ENCODE results near the gene SPATS1. TPM values are rescaled to one million over a fixed set of nuclear protein-coding genes. Genes with fewer than 3 reads are reported as not detected.
"Not testable (repeated sequence)": the region's sequence is repeated elsewhere in the genome, so short reads cannot be mapped to it uniquely, and the experiment has no call there.

The SPATS1 gene
- total RNA-seq, 4 donors from 2014 or later = not detected

DNA sequence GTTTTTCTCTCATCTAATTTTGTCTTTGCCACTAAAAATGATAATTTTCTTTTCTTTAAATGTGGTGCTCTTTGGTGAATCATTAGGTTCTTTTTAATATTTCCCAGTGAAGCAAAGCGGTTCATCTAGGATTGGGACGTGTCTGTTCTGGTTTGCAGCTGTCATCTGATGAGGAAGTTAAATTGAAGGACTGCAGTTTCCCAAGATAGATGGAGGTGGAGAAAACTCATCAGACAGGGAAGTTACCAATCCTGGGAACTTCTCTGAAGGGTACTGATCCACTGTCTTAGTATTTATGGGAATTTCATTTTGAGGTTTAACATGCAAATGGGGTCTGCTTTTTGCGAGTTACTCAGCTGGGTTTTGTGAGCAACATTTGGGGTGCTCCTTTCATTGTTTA is 26.9 kb upstream of the SPATS1 start:
- Histone ChIP-seq H3K9me3 (no peaks in the 10 kb centered on the region), H3K4me3 (no peak overlapping the region), H3K4me1 (peaks cover 8 to 19% (median 14%) of the 10 kb centered on the region in 4 donors), H3K27ac (replicated peaks in 1 of 4) (no peak overlapping the region), H3K36me3 (peaks cover 7 to 14% (median 11%) of the 10 kb centered on the region in 4 donors), H3K27me3 (peaks cover 0 to 21% (median 0%) of the 10 kb centered on the region in 4 donors)
- WGBS = 70% methylated on average over 3 of the region's 3 CpGs
- TF ChIP-seq EP300 (IDR thresholded peaks at IDR 0.05) (no peak), POLR2AphosphoS5 (IDR thresholded peaks at IDR 0.05) (no peak), CTCF (IDR thresholded peaks at IDR 0.05) (no peak), POLR2A (IDR thresholded peaks at IDR 0.05; ENCODE audit: low read depth) (no peak)
- intact Hi-C loops (cut with DNase I) = no loop called here
- no peak for DNase-seq (ENCODE audit: extremely low spot score)

GRCh38 chr6:44315951-44316350 is 26.5 kb upstream of the SPATS1 start:
- TF ChIP-seq POLR2AphosphoS5 (IDR thresholded peaks at IDR 0.05) (no peak), POLR2A (IDR thresholded peaks at IDR 0.05; ENCODE audit: low read depth) (no peak), CTCF (IDR thresholded peaks at IDR 0.05) (no peak)
- Histone ChIP-seq H3K4me3 (no peak overlapping the region), H3K27ac (replicated peaks in 1 of 4) (no peak overlapping the region), H3K9me3 (no peaks in the 10 kb centered on the region), H3K4me1 (peaks cover 8 to 19% (median 14%) of the 10 kb centered on the region in 4 donors), H3K36me3 (peaks cover 3 to 10% (median 7%) of the 10 kb centered on the region in 4 donors), H3K27me3 (peaks cover 0 to 21% (median 0%) of the 10 kb centered on the region in 4 donors)
- WGBS = 82% methylated on average over 5 of the region's 5 CpGs
- intact Hi-C loops (cut with DNase I) = no loop called here
- DNase-seq (ENCODE audit: extremely low spot score) = no peak

DNA sequence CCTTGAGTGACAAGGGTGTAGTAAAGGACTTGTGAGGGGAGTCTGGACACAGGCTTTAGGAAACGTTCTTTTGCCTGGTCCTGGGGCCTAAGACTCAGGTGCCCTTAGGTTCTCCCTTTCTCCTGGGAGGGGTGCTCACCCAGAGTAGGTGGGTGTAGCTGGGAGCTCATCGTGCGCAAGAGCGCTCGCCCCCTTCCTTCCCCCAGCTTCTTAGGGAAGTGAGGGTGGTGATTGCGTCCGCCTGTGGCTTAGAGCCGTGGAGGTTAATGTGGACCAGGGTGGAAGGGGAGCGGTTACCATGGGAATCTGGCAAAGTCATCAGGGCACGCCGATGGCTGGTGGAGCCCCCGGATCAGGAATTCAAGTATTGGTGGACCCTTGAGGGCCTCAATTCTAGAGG is 26.0 kb upstream of the SPATS1 start:
- Histone ChIP-seq H3K9me3 (no peaks in the 10 kb centered on the region), H3K4me1 (peaks cover 8 to 19% (median 14%) of the 10 kb centered on the region in 4 donors), H3K27ac (replicated peaks in 1 of 4) (no peak overlapping the region), H3K4me3 (no peak overlapping the region), H3K36me3 (peaks cover 0 to 4% (median 1%) of the 10 kb centered on the region in 4 donors), H3K27me3 (peaks cover 0 to 21% (median 0%) of the 10 kb centered on the region in 4 donors)
- intact Hi-C loops (cut with DNase I) = no loop called here
- TF ChIP-seq POLR2A (IDR thresholded peaks at IDR 0.05; ENCODE audit: low read depth) = no peak
- TF ChIP-seq POLR2AphosphoS5 (IDR thresholded peaks at IDR 0.05) = no peak
- TF ChIP-seq EP300 (IDR thresholded peaks at IDR 0.05) = no peak
- no peak for TF ChIP-seq CTCF (IDR thresholded peaks at IDR 0.05)
- no peak for DNase-seq (ENCODE audit: extremely low spot score)
- 74% methylated on average over 12 of the region's 12 CpGs for WGBS

- intact Hi-C loops (cut with DNase I); DNase-seq (ENCODE audit: extremely low spot score); H3K27ac ChIP-seq (replicated peaks in 1 of 4); H3K9me3 ChIP-seq; H3K36me3 ChIP-seq; H3K4me3 ChIP-seq: not testable (repeated sequence)
- peaks cover 0 to 21% (median 0%) of the 10 kb centered on the region in 4 donors for H3K27me3 ChIP-seq
- H3K4me1 ChIP-seq = peaks cover 4 to 12% (median 8%) of the 10 kb centered on the region in 4 donors
- 73% methylated on average over 9 of the region's 9 CpGs for WGBS
Measured at GRCh38 chr6:44317136-44317631, 25.3 kb upstream of the SPATS1 start.

GRCh38 chr6:44321210-44321609 is 21.2 kb upstream of the SPATS1 start:
- WGBS = 82% methylated on average over 3 of the region's 3 CpGs
- no peak for DNase-seq (ENCODE audit: extremely low spot score)
- intact Hi-C loops (cut with DNase I) = no loop called here
- no peak overlapping the region for H3K4me3 ChIP-seq
- peaks cover 0 to 21% (median 0%) of the 10 kb centered on the region in 4 donors for H3K27me3 ChIP-seq
- no peaks in the 10 kb centered on the region for H3K36me3 ChIP-seq
- H3K27ac ChIP-seq (replicated peaks in 1 of 4) = no peak overlapping the region
- TF ChIP-seq POLR2AphosphoS5 (IDR thresholded peaks at IDR 0.05) (no peak), POLR2A (IDR thresholded peaks at IDR 0.05; ENCODE audit: low read depth) (no peak), CTCF (IDR thresholded peaks at IDR 0.05) (no peak), EP300 (IDR thresholded peaks at IDR 0.05) (no peak)
- no peaks in the 10 kb centered on the region for H3K4me1 ChIP-seq
- H3K9me3 ChIP-seq = no peaks in the 10 kb centered on the region
